ENCODE measurements around the gene CD151. TPM values are rescaled to one million over a fixed set of nuclear protein-coding genes. Genes with fewer than 3 reads are reported as not detected.
A peak's percentile ranks its signal among the peaks of the same experiment; 100 is the strongest.

CD151 gene
- total RNA-seq, 1 donor from 2014 or later: 181 TPM

DNA sequence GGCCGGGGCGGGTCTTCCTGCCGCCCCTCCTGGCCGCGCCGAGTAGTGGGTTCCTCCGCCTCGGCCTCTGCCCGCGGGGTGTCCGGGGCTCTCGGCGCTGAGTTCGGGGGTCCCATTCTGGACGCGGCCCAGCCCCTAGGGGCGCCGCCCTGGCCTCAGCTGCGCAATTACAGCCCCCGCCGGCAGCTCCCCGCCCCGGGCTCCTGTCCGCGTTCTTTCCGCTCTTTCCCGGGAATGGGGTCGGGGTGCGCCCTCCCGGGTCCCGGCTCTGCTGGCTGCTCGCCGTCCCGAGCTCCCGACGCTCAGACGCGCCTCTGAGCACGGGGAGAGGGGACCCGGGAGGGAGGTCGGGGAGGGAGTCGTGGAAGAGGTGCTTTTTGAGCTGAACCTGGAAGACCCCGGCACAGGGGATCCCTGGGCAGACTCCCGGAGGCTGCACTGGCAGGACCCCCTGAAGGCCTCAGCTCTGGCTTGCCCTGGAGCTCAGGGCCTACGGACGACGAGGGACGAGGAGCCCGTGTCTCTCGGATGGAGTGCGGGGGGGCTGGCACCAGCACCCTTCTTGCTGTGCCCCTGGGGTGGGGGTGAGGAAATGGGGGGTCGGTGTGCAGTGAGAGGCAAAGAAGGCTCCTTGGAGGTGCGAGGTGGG is 10.5 kb downstream of the CD151 start:
- no peak for DNase-seq

DNA sequence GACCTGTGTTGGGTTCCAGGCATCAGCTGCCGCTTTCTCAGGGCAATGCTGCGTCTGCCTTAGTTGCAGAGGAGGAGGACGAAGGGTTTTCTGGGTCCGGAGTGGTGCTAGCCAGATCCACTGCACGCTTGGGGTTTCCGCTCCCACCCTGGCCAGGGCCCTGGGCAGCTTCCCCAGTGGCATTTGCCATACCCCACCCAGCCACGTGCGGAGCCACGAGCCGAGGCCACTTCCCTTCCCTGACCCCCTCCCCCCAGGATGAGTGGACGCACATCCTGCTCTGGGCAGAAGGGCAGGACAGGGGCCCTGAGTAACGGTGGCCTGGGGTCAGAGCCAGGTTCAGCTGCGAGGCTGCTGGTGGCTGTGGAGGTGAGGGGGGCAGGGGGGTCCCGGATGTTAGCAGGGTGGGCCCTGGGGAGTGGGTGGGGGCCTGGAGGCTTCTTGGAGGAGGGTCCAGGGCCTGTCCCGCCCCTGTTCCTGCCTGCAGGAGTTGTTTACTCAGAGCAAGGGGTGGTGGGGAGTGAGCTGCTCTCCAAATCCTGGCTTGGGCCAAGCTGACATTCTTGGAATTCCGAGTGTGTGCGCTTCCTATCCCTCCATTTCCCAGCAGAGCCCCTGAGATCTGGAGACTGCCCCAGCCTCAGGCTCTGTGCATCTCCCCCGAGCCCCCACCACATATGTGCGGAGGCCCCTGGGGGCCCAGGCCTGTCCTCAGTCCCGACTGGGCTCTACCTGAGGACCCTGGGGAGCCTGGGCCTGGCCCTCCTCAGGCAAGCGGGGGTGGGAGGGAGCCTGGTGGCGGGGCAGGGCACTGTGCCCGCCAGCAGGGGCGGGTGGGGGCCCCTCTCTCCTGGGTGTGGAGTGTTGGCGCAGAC is 11.3 kb downstream of the CD151 start:
- peak; percentile 92 for DNase-seq

DNA sequence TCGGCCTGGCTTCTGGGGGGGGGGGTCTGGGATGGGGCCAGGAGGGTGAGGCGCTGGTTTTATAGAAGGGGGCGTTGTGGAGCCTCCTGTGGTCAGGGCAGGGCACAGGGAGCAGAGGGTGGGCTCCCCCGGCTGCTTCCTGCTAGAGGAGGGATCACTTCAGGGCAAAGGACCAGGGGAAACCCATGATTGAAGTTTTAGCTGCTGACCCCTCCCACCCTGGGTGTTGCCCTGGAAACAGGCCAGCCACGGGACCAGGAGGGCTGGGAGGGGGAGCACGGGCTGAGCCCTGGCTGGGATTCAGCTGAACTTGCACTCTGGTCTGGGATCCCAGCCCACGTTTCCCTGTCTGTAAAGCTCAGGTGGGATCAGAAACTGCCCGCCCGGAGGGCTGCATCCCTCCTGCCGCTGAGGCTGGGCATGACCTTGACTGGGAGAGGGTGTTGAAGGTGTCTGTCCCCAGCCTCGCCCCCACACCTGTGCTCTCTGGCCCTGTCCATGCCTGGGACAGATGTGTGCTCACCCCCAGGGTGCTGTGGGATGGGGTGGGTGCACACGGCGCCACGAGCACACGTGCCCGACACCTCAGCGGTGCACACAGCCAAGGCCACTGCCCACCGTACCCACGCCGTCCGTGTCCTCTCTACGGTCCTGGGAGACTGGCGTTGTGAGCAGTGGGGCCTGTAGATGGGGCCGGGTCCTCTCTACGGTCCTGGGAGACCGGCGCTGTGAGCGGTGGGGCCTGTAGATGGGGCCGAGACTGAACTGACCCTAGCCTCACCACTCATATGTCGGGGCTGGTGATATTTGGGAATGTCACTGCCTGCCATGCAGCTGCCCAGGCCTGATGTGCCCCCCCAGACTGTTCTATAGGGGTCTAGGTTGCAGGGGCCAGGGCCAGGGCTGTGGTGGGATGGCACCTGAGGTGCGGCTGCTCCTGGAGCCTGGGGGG is 12.2 kb downstream of the CD151 start:
- DNase-seq: peak; percentile 95

DNA sequence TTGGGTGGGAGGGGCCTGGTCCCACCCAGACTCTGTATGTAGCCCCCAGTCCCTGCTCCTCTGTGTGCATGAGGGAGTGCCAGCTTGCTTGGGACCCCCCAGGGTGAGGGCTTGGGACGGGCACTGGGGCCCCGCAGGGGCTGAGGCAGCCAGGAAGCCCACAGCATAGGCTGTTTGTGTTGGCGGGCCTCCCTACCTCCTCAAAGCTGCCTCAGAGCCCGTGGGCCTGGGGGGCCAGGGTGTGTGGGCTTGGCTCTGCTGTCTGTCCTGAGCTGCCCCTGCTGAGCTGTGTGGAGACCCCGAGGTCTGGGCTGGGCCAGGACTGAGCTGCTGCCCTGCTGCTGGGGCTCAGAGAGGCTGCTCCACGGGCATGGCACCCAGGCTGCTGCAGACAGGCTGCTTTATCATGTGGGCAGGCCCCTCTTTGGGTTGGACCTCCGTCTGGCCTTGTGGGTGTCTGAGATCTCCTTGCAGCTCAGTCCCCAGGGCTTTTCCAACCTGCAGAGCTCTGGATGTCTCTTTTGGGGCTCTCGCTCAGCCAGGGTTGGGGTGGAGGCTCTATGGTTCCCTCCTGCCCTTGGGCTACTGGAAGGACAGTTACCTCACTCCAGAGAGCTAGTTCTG is 13.2 kb downstream of the CD151 start:
- DNase-seq: peak; percentile 60

DNA sequence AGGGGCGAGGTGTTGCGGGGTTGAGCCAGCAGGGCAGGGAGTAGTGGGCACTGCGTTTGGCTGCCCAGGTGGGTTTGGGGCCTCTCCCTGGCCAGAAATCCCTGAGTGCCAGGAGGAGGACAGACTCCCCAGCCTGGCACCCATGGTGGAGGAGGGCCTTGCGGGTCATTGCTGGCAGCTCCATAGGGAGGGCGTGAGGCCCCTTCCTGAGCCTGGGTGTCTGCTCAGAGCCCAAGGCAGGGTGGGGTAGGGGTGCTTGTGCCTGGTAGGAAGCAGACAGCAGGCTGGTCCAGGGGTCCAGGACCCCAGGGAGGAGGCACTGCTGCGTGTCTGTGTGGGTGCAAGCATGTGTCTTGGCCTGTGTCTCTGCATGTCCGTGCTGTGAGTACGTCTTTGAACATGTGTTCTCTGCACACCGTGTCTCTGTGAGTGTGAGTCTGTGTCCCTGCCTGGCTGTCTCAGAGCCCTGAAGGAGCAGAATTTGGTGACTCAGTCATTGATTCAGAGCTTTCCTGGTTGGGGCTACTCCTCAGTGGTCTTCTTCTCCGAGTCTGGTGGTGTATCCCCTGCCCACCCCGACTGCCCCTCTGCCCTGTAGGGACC is 13.8 kb downstream of the CD151 start:
- DNase-seq: no peak

DNA sequence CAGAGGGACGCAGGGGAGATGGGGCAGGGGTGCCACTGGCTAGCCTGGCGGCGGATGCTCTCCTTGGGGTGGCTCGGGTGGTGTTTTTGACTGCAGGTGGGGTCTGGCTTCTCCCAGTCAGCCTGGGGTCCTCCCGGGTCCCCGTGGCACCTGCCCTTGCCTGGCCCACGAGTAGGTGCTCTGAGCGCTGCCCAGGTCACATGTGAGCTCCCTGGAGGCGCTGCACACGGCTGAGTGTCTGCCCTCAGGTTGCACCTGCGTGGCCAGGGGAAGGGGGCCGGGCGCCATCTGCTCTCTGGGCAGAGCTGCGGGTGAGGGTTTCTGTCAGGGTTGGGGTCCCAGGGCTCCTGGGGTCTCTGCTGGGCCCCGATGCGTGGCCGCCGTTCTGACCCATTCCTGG is 15.1 kb downstream of the CD151 start:
- DNase-seq: no peak

DNA sequence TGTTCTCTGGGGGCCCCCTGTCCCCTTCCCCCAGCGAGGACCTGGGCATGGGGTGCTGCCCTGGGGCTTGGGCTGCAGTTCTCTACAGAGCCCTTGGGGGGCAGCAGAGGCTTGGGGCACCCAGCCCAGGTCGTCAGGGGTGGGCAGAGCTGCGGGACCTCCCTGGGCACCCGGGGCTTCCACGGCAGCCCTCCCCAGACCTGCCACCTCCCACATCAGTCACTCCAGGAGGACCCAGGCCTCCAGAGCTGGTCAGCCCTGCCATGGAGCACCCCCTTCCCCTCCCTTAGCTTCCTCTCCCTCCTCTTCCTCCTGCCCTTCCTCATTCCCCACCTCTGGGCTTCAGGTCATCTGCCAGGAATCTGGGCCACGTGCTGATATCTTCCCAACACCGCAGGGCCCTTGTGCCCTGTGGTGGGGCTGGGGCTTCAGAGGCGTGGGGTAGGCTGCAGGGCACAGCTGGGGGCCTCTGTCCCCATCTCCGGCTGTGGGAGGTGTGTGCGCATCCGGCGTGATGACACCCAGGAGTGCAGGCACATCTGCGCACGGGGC is 15.7 kb downstream of the CD151 start:
- no peak for DNase-seq

DNA sequence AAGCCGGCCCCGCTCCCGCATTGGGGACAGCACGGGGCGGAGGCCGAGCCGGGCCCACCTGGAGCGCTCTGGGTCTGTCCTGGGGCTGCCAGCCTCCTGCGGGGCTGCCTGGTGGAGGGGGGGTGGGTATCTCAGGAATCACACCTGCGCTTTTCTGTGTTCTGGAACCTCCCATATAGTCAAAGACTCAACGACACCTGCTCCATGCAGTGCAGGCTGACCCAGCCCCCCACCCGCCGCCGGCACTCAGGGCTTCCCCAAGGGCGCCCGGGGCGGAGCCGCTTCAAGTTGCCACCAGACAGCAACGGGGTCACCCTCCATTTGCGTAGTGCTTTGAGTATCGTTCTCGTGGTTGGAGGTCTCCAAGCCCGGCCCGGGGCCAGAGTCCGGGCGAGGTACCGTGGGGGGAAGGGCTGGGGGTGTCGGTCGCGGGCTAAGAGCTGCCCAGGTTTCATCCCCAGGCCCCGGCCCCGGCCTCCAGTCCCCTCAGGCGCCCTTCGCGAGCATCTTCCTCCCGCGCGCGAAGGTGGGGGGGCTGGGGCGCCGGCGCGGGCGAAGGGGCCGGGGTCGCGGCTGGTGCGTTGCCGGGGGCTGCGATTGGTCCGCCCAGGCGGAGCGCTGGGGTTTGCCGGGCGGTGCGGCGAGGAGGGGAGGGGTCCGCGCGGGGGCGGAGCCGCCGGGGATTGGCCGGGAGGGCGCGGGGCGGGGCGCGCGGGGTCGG is 16.5 kb downstream of the CD151 start:
- DNase-seq: peak; percentile 67

DNA sequence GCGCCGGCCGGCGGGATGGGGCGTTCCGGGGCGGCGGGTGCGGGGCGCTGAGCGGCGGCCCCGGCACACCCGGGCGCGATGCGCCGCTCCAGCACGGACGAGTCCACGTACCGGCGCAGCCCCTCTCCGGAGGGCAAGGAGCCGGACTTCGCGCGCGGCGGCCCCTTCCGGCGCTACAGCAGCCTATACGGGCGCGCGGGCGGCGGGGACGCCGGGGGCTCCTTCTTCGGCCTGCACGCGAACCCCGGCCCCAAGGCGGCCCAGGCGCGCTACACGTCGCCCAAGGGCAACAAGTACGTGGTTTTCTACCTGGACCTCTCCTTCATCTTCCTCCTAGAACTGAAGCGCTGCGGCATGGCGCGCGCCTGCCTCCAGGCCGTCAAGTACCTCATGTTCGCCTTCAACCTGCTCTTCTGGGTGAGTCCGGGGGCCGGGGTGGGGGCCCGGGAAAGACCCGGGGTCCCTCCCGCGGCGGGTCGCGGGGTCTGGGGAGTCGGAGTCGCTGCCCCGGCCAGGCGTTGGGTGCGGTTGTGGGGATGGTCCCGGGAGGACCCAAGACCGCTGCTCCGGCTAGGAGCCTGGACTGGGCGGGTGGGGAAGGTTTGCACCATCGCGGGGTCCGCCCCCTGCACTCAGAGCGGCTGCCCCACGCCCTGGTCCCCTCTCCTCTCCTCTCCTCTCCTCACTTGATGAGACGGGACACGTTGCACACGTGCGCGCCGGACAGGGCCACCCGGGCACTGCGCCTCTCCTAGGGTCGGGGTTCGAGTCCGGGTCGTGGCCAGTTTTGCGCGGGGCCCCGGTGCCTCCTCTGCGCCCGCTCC is 17.4 kb downstream of the CD151 start:
- DNase-seq: no peak

DNA sequence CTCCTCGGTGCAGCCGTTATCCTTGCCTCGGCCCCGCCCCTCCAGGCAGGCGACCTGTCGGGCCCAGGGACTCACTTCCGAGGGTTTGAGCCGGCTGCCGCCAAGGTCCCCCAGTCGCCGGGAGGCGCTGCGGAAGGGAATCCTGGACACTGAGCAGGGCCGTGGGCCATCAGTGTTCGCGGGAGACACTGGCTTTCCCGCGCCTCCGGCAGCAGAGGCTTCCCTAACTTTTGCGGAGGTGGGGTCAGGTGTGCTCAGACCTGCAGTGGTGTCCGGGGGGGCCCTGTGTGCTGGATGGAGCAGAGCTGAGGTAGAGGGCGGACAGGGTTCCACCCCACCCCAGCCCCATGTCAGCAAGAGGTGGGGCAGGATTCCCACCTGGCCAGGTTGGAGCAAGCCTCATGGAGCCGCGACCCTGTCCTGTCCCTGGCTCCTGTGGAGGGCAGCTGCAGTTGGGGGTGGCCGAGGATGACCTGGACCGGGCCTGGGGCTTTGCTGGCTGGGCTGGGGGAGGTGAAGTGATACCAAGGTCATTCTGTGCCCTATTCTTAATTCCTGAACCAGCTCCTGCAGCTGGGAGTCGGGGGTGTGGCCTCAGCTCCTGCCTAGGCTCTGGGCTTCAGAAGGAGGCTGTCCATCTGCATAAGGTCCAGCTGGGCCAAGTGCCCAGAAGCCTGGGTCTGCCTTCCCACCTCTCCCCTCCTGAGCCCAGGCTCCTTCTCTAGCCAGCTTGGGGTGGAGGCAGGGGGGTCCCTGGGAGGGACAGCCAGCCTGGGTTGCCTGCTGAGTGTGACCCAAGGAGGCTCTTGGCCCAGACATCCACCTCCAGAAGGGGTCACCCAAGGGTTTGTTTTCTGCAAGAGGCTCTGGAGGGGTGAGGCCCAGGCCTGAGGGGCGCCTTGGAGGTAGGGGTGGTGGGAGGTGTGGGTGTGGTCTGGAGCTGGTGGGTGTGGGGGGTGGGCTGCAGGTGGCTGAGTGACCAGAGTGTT is 18.3 kb downstream of the CD151 start:
- no peak for DNase-seq

DNA sequence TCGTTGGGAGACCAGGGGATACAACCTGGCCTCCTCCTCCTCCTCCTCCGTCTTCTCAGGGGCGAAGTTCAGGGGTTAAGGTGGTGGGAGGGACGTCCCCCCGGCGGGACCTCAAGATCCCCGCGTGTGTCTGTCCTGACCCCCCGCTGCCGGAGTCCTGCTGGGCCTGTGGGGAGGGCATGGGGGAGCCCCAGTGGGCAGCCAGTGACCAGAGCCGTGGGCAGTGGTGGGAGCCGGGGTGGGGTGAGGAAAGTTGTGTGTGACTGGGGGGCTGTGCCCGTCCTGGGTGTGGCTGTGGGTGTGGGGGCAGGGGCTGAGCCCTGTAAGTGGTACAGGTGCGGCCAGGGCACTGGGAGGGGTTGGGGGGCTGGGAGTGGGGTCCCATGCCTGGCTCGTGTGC is 20.0 kb downstream of the CD151 start:
- no peak for DNase-seq

DNA sequence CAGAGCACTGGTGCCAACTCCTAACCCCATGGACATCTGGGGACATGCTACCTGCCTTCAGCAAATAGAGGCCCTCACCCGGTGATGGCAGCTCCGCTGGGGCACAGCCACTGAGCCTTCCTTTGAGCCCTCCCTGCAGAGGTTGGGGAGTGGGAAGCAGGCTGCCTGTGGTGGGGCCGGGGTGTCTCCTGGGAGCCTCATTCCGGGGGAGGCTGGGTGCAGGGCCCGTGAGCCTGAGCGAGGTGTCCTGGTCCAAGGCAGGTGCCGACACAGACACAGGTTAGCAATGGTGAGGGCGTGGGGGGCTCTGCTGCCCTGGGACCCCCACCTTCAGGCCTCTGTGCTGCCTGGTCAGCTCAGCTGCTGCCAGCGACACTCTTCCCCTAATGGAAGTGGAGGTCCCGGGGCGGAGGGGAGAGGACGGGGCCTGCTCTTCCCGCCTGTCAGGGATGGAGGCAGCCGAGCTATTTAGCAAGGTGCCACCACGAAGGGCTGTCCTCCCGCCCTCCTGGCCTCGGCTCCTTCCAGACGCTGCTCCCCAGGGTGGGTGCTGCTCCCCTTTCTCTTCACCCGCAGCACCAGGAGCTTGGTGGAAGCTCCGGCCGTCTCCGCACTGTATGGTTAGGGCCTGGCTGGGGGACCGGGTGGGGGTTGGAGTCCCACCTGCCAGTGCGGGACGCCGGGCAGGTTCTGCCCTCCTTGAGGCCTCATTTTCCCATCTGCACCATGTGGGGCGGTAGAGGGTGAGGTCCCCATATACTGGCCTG is 21.1 kb downstream of the CD151 start:
- no peak for DNase-seq

DNA sequence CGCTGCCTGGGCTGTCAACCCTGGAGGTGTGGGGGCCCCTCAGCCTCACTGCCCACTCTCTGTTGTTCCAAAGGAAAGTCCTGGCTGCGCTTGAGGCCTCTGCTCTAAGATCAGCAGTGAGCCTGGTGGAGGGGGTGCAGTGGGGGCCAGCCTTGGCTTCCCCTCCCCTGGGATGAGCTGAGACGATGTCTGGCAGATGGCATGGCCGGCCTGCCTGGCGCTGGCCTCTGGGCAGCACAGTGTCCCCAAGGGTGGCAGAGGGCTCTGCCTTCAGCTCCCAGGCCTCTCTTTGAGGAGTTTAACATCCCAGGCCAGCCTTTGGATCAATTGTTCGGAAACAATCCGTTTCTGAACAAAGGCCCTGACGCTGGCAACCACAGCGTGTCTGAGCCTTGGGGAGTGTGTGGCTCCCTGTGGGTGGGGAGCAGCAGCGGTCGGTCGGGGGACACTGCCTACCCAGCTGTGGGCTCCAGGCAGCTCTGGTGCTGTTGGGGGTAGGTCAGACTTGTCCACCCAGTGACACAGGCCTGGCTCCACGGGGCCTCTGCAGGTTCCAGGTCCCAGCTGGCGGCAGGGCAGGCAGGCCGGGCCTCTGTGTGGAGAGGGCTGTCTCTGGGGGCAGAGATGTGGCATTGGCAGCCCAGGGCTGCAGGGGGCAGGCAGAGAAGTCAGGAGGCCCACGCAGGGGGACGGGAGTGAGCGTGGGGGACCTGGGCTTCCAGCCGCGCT is 22.0 kb downstream of the CD151 start:
- DNase-seq: no peak

DNA sequence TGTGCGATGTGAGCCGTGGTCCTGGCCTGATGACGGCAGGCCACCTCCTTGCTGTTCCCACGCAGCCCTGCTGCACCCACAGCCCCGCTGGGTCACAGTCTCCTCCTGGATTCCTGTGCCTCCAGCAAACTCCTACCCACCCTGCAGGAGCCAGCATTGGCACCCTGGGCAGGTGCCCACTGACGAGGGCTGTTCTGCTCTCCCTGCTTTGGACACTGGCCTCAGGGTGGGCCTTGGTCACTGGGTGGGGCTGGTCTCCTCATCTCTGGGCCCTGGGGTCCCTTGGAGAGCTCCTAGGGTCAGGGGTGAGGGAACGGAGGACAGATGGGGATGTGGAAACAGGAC is 22.6 kb downstream of the CD151 start:
- no peak for DNase-seq

DNA sequence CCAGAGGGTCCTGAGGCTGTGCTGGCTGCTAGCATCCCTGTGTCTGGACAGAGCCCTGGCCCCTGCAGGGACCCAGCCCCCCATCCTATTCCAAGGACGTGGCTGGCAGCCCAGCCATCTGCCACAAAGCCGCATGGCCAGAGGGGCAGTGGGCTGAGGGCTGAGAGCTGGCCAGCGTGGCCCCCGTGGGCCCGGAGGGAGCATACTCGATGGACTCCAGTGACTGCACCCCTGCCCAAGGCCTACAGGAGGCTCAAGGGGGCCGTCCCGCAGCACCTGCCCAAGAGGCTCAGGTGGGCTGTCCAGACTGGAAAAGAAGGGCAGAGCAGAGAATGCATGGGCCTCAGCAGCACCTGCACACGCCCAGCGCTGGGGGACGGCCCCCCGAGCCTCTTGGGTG is 23.0 kb downstream of the CD151 start:
- no peak for DNase-seq

DNA sequence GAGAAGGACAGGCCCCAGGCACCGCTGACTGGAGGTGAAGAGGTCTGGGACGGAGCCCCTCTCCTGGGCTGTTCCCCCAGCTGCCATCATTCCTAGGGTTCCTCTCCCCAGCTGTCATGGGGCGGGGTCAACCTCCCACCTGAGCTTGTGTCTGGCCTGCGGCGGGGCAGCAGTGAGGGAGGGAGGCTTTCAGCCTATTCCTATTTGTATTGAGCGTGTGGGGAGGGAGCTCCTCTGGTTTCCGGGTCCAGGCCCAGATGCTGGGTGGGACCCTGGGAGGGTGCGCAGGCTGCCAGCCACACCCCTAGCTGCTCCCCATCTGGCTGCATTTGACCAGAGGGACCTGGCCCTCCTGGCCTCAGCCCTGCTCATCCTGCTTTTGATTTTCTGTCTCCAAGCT is 23.6 kb downstream of the CD151 start:
- no peak for DNase-seq
